Brain microvascular endothelial cell (primary cell): Measurements from ENCODE around the gene AMN.

Experiments
- DNase-seq: peaks from one replicate; pipeline ENCODE4 v3.0.0-alpha.2; 2020
- H3K27ac ChIP-seq: fragments of 250-450 bp; sonication (Bioruptor Pico); 2 replicates; pipeline ENCODE4 v1.5.1; 2020; ENCODE audit warnings: mild to moderate bottlenecking, moderate library complexity
- H3K27me3 ChIP-seq: fragments of 250-450 bp; sonication (Bioruptor Pico); replicated peaks from 2 replicates; pipeline ENCODE4 v1.5.1; 2020; ENCODE audit warnings: mild to moderate bottlenecking
- H3K36me3 ChIP-seq: fragments of 250-450 bp; sonication (Bioruptor Pico); replicated peaks from 2 replicates; pipeline ENCODE4 v1.5.1; 2020; ENCODE audit warnings: mild to moderate bottlenecking
- H3K4me3 ChIP-seq: 2 replicates; pipeline ENCODE4 v1.5.1; 2011; ENCODE audit warnings: low read depth, mild to moderate bottlenecking, control low read depth, low read length, moderate library complexity
- in situ Hi-C: cut with HindIII; loops from 2 replicates; pipeline ENCODE4 v1.10.0; 2017; ENCODE audit warnings: low sequenced_read_pairs, low pct_ligation_motif_present
- TF ChIP-seq, protein P1 (sequence below): IDR thresholded peaks from 2 replicates; pipeline ENCODE4 v1.5.1; 2011; ENCODE audit warnings: low read depth, mild to moderate bottlenecking, moderate library complexity, low read length, control low read depth, inconsistent platforms; ENCODE audit errors: missing control alignments

AMN gene

DNA sequence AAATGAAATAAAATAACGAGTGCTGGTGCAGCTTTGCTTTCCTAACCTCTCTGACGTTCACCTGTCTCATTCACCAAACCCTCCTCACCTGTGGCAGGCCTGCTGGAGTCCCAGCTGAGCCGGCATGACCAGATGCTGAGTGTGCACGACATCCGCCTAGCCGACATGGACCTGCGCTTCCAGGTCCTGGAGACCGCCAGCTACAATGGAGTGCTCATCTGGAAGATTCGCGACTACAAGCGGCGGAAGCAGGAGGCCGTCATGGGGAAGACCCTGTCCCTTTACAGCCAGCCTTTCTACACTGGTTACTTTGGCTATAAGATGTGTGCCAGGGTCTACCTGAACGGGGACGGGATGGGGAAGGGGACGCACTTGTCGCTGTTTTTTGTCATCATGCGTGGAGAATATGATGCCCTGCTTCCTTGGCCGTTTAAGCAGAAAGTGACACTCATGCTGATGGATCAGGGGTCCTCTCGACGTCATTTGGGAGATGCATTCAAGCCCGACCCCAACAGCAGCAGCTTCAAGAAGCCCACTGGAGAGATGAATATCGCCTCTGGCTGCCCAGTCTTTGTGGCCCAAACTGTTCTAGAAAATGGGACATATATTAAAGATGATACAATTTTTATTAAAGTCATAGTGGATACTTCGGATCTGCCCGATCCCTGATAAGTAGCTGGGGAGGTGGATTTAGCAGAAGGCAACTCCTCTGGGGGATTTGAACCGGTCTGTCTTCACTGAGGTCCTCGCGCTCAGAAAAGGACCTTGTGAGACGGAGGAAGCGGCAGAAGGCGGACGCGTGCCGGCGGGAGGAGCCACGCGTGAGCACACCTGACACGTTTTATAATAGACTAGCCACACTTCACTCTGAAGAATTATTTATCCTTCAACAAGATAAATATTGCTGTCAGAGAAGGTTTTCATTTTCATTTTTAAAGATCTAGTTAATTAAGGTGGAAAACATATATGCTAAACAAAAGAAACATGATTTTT lies 17.1 kb upstream of the AMN start:
- Histone ChIP-seq H3K27ac (no peak overlapping the region), H3K27me3 (no peaks in the 10 kb centered on the region), H3K4me3 (no peak overlapping the region), H3K36me3 (peaks cover 20% of the 10 kb centered on the region)
- no peak for DNase-seq
- in situ Hi-C loops, result no loop called here
- TF ChIP-seq, protein P1, sequence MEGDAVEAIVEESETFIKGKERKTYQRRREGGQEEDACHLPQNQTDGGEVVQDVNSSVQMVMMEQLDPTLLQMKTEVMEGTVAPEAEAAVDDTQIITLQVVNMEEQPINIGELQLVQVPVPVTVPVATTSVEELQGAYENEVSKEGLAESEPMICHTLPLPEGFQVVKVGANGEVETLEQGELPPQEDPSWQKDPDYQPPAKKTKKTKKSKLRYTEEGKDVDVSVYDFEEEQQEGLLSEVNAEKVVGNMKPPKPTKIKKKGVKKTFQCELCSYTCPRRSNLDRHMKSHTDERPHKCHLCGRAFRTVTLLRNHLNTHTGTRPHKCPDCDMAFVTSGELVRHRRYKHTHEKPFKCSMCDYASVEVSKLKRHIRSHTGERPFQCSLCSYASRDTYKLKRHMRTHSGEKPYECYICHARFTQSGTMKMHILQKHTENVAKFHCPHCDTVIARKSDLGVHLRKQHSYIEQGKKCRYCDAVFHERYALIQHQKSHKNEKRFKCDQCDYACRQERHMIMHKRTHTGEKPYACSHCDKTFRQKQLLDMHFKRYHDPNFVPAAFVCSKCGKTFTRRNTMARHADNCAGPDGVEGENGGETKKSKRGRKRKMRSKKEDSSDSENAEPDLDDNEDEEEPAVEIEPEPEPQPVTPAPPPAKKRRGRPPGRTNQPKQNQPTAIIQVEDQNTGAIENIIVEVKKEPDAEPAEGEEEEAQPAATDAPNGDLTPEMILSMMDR, result no peak

DNA sequence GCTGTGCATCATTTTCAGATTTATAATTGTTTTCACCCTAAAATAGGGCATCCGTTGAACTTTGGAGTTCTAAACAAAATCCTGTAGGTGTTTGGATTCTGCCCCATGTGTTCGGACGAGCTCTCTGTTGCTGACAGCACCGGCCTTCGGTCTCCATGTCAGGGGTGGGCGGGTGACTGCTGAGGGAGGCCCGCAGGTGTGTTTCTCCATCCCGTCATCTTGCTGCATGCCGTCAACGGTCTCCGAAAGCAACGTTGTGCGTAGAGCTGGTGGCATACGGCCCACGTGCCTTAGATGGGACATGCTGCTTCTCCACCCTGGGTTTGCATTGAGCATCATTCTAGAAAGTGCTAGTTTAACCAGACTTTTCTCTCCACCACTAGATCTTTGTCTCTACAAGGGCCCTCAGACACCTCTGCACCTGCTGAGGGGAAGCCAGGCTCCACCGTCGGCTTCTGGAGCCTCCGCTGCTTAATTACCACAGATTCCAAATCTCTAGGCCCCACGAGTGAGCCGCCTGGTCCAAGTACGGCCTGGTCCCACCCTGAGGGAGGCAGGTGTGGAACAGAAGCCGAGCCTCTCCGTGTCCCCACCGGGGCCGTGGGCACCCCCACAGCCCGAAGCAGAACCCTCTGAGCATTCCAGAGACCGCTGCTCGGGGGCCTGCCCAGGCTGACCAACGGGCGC lies 15.7 kb upstream of the AMN start:
- Histone ChIP-seq H3K27ac (no peak overlapping the region), H3K36me3 (peaks cover 20% of the 10 kb centered on the region), H3K27me3 (no peaks in the 10 kb centered on the region), H3K4me3 (no peak overlapping the region)
- TF ChIP-seq, protein P1, result no peak
- no peak for DNase-seq
- in situ Hi-C loops, result no loop called here

DNA sequence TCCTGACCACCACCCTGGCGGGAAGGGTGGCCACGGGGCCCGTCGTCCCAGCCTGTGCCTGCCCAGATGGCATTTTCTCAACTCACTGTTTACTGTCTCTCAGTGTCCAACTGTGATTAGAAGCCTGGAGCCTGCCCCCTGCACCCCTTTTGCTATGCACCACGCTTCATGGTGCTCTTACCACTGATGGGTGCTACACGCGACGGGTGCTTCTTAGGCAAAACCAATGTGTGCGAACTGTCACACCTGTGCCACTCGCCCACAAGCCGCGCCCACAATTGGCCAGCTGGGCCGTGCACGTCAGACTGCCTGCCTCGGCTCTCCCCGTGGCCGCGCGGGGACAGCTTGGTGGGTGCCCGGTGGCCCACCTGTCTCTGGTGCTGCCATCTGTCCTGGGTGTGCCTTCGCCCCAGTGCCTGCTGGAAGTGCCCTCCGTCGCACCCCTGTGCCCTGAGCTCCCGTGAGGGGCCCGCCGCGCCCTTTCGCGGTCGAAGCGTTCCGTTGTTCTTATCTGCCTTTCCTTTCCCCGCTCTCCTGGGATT lies 15.1 kb upstream of the AMN start:
- in situ Hi-C loops, result no loop called here
- no peaks in the 10 kb centered on the region for H3K27me3 ChIP-seq
- H3K4me3 ChIP-seq, result no peak overlapping the region
- no peak for DNase-seq
- peaks cover 20% of the 10 kb centered on the region for H3K36me3 ChIP-seq
- no peak overlapping the region for H3K27ac ChIP-seq
- TF ChIP-seq, protein P1, result no peak

GRCh38 chr14:102907980-102908730 lies 14.3 kb upstream of the AMN start:
- no peak for DNase-seq
- no peak overlapping the region for H3K4me3 ChIP-seq
- H3K27ac ChIP-seq, result no peak overlapping the region
- peaks cover 20% of the 10 kb centered on the region for H3K36me3 ChIP-seq
- in situ Hi-C loops, result no loop called here
- no peaks in the 10 kb centered on the region for H3K27me3 ChIP-seq
- TF ChIP-seq, protein P1, result no peak

DNA sequence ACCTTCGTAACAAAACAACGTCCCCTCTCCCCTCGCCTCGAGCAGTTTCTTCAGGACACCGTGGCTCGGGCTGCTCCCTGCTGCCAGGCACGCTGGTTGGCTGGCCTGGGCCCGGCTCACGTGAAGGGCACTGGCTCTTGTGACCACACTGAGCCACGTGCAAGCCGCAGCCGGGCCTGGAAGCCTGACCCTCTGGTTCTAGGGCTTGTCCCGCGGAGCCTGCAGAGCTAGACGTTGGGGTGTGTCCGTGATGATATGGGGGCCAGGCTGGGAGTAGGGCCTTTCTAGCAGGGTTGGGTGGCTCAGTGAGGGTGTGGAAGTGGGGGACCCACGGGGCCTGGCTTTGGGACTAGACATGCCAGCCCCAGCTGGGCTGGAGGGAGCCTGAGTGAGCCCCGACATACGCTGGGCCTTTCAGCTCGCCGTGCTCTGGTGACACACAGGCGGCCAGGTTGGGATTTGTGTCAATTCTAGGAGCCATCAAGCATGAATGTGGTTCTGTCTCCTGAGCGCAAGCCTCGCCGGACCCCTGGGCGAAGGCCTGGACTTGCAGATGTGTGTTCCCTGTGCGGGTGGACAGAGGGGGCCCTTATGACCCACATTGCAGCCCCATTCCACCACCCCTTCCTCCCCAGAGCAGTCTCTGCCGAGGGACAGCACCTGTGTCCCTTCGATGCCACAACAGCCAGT lies 13.6 kb upstream of the AMN start:
- no peaks in the 10 kb centered on the region for H3K27me3 ChIP-seq
- TF ChIP-seq, protein P1, result no peak
- DNase-seq, result no peak
- H3K36me3 ChIP-seq, result peaks cover 15% of the 10 kb centered on the region
- in situ Hi-C loops, result no loop called here
- no peak overlapping the region for H3K27ac ChIP-seq
- H3K4me3 ChIP-seq, result no peak overlapping the region
